ENCODE results near the gene TOM1L2.

The TOM1L2 gene

GRCh38 chr17:17994271-17995069, 22.3 kb upstream of the TOM1L2 start:
- DNase-seq, result peak; percentile 24

GRCh38 chr17:17993852-17994251, 21.7 kb upstream of the TOM1L2 start:
- no peak for DNase-seq

- DNase-seq, result no peak
Measured at GRCh38 chr17:17993366-17993765, 21.2 kb upstream of the TOM1L2 start.

- no peak for DNase-seq
Measured at GRCh38 chr17:17990282-17990681, 18.1 kb upstream of the TOM1L2 start.

GRCh38 chr17:17989618-17990017, 17.4 kb upstream of the TOM1L2 start:
- no peak for DNase-seq

GRCh38 chr17:17989081-17989480, 16.9 kb upstream of the TOM1L2 start:
- no peak for DNase-seq

GRCh38 chr17:17988427-17988945, 16.3 kb upstream of the TOM1L2 start:
- DNase-seq, result no peak

- no peak for DNase-seq
Measured at GRCh38 chr17:17987901-17988300, 15.7 kb upstream of the TOM1L2 start.

GRCh38 chr17:17987187-17987896, 15.1 kb upstream of the TOM1L2 start:
- no peak for DNase-seq

GRCh38 chr17:17985555-17985954, 13.4 kb upstream of the TOM1L2 start:
- no peak for DNase-seq

GRCh38 chr17:17985153-17985552, 13.0 kb upstream of the TOM1L2 start:
- no peak for DNase-seq

- DNase-seq, result no peak
Measured at GRCh38 chr17:17983776-17984175, 11.6 kb upstream of the TOM1L2 start.

- DNase-seq, result no peak
Measured at GRCh38 chr17:17983376-17983775, 11.2 kb upstream of the TOM1L2 start.

- DNase-seq, result no peak
Measured at GRCh38 chr17:17982801-17983200, 10.6 kb upstream of the TOM1L2 start.

GRCh38 chr17:17981330-17981729, 9.1 kb upstream of the TOM1L2 start:
- DNase-seq, result no peak

- DNase-seq, result no peak
Measured at GRCh38 chr17:17979778-17980177, 7.6 kb upstream of the TOM1L2 start.

GRCh38 chr17:17978481-17979424, 6.6 kb upstream of the TOM1L2 start:
- DNase-seq, result no peak

- DNase-seq, result no peak
Measured at GRCh38 chr17:17976931-17977570, 4.9 kb upstream of the TOM1L2 start.

GRCh38 chr17:17975436-17975835, 3.2 kb upstream of the TOM1L2 start:
- DNase-seq, result no peak

GRCh38 chr17:17972952-17973254, 703 bp upstream of the TOM1L2 start:
- DNase-seq, result no peak

GRCh38 chr17:17971431-17972125, 622 bp downstream of the TOM1L2 start:
- no peak for DNase-seq

Measured in stimulated activated CD4-positive, alpha-beta T cell treated with anti-CD3 and anti-CD28 coated beads, Interleukin-15, amount 100 ng/mL, for 24 hours (primary cell).